GM12891 (cell line): ENCODE data around the gene ASPHD2.

Experiments used
- POLR2A ChIP-seq: IDR thresholded peaks from 2 replicates; pipeline ENCODE4 v1.6.1; 2011; ENCODE audit warnings: low read depth, low read length, control low read depth
- POLR2AphosphoS5 ChIP-seq: IDR thresholded peaks from 2 replicates; pipeline ENCODE4 v1.6.1; 2011; ENCODE audit warnings: low read depth, low read length, control low read depth
- TAF1 ChIP-seq: IDR thresholded peaks from 2 replicates; pipeline ENCODE4 v1.6.1; 2011; ENCODE audit warnings: low read depth, low read length, control low read depth

DNA sequence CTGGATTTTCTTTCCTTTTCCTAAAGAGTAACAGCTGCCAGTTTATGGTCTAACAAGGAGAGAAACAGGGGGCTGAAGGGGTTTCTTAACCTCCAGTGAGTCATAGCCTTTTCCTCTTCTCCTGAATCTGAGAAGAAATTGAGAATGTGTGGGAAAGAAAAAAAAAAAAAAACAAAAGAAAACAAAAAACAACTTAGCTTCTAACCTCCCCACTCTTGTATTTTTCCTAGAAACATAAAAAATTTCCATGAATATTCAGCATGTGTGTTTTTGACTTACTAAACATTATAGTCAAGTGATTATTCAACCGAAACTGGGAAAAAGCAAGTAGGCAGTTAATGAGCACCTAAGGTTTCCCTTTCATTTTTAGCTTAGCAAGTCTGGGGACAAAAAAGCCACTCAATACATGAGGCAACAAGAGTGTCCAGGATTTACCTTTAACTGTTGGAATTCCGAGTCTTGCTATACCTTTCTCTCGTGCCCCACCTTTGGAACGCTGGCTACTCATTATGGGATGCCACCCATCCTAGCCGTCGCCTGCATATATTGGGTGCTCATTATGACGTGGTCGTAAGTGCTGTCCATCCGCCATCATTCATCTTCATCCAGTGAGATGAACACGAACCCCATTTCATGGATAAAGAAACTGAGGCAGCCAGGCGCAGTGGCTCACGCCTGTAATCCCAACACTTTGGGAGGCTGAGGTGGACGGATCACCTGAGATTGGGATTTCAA lies 2.4 kb downstream of the ASPHD2 start:
- TF ChIP-seq TAF1 = no peak
- no peak for TF ChIP-seq POLR2AphosphoS5
- TF ChIP-seq POLR2A = no peak
